HEK293 (cell line): ENCODE data around the gene SCGB1C1.

Experiments used
- CTCF ChIA-PET: fragments of 350-600 bp; formaldehyde crosslinking; extraction: SDS; loops from one replicate; lab custom pipeline; 2021; ENCODE audit warnings: antibody characterized with exemption; lab: Yijun Ruan, JAX
- POLR2A ChIA-PET: fragments of 300-600 bp; formaldehyde crosslinking; extraction: SDS; loops from one replicate; lab custom pipeline; 2020; ENCODE audit warnings: antibody characterized with exemption, inconsistent platforms; lab: Yijun Ruan, JAX
- H3K27ac ChIP-seq: fragments of 200-500 bp; sonication (Bioruptor generic); 2 replicates; pipeline ENCODE4 v1.5.1; 2014; ENCODE audit warnings: low read depth, low read length, control low read depth, inconsistent platforms; ENCODE audit errors: extremely low read depth
- H3K36me3 ChIP-seq, 2 experiments: fragments of 200-500 bp in 1 of 2; sonication (Bioruptor generic) in 1 of 2; 1 replicate in 1 of 2; 2 replicates in 1 of 2; pipeline ENCODE4 v1.5.1; 2014 to 2017; ENCODE audit warnings: inconsistent platforms in 2 of 2, low read length in 2 of 2; ENCODE audit not compliant: control insufficient read depth in 2 of 2, insufficient read depth in 1 of 2
- H3K4me1 ChIP-seq: fragments of 200-500 bp; sonication (Bioruptor generic); 2 replicates; pipeline ENCODE4 v1.5.1; 2014; ENCODE audit warnings: mild to moderate bottlenecking, low read length, inconsistent platforms; ENCODE audit not compliant: control insufficient read depth, insufficient read depth
- H3K4me3 ChIP-seq: 2 replicates; pipeline ENCODE4 v1.5.1; 2011; ENCODE audit warnings: low read depth, mild to moderate bottlenecking, control low read depth, low read length, moderate library complexity
- H3K9me3 ChIP-seq: fragments of 200-500 bp; sonication (Bioruptor generic); 2 replicates; pipeline ENCODE4 v1.5.1; 2014; ENCODE audit warnings: low read depth, low read length, inconsistent platforms; ENCODE audit not compliant: control insufficient read depth, insufficient read depth
- EGR2 ChIP-seq: fragments of 450-650 bp; formaldehyde crosslinking; IDR thresholded peaks from 2 replicates; pipeline ENCODE4 v1.5.1; 2016; ENCODE audit warnings: low read depth, missing biosample characterization, missing genetic modification characterization
- HIC1 ChIP-seq: fragments of 450-650 bp; formaldehyde crosslinking; IDR thresholded peaks from 2 replicates; pipeline ENCODE4 v1.5.1; 2016; ENCODE audit warnings: missing biosample characterization, missing genetic modification characterization
- HOXD13 ChIP-seq: sonication (generic); formaldehyde crosslinking; IDR thresholded peaks from 2 replicates; pipeline ENCODE4 v1.8.0; 2022; ENCODE audit warnings: missing genetic modification reagents, borderline replicate concordance
- KLF9 ChIP-seq: fragments of 450-650 bp; formaldehyde crosslinking; IDR thresholded peaks from 2 replicates; pipeline ENCODE4 v1.5.1; 2016; ENCODE audit warnings: missing biosample characterization, missing genetic modification characterization, low read depth
- MYNN ChIP-seq: fragments of 450-650 bp; formaldehyde crosslinking; IDR thresholded peaks from 2 replicates; pipeline ENCODE4 v1.5.1; 2016; ENCODE audit warnings: missing biosample characterization, missing genetic modification characterization, borderline replicate concordance
- ZBTB6 ChIP-seq: fragments of 450-650 bp; formaldehyde crosslinking; IDR thresholded peaks from 2 replicates; pipeline ENCODE4 v1.5.1; 2017; ENCODE audit warnings: missing biosample characterization, missing genetic modification characterization
- ZFHX2 ChIP-seq: fragments of 450-650 bp; formaldehyde crosslinking; conservative IDR thresholded peaks from 2 replicates; pipeline ENCODE4 v1.5.1; 2016; ENCODE audit warnings: missing biosample characterization, missing genetic modification characterization
- ZNF10 ChIP-seq: fragments of 450-650 bp; formaldehyde crosslinking; IDR thresholded peaks from 2 replicates; pipeline ENCODE4 v1.5.1; 2017; ENCODE audit warnings: missing biosample characterization, missing genetic modification characterization
- ZNF18 ChIP-seq: fragments of 450-650 bp; formaldehyde crosslinking; IDR thresholded peaks from 2 replicates; pipeline ENCODE4 v1.5.1; 2016; ENCODE audit warnings: missing biosample characterization, missing genetic modification characterization
- ZNF211 ChIP-seq: fragments of 450-650 bp; formaldehyde crosslinking; IDR thresholded peaks from 2 replicates; pipeline ENCODE4 v1.5.1; 2016; ENCODE audit warnings: low read depth, missing biosample characterization, missing genetic modification characterization
- ZNF24 ChIP-seq: fragments of 450-650 bp; formaldehyde crosslinking; IDR thresholded peaks from 2 replicates; pipeline ENCODE4 v1.5.1; 2016; ENCODE audit warnings: missing biosample characterization, missing genetic modification characterization
- ZNF280D ChIP-seq: fragments of 450-650 bp; formaldehyde crosslinking; IDR thresholded peaks from 2 replicates; pipeline ENCODE4 v1.5.1; 2016; ENCODE audit warnings: missing biosample characterization, missing genetic modification characterization
- ZNF391 ChIP-seq: fragments of 450-650 bp; formaldehyde crosslinking; IDR thresholded peaks from 2 replicates; pipeline ENCODE4 v1.5.1; 2016; ENCODE audit warnings: low read depth, missing biosample characterization, missing genetic modification characterization, borderline replicate concordance
- ZNF398 ChIP-seq: fragments of 450-650 bp; formaldehyde crosslinking; IDR thresholded peaks from 2 replicates; pipeline ENCODE4 v1.5.1; 2017; ENCODE audit warnings: missing biosample characterization, missing genetic modification characterization
- ZNF560 ChIP-seq: fragments of 450-650 bp; formaldehyde crosslinking; IDR thresholded peaks from 2 replicates; pipeline ENCODE4 v1.5.1; 2017; ENCODE audit warnings: missing biosample characterization, missing genetic modification characterization, borderline replicate concordance
- ZNF623 ChIP-seq: fragments of 450-650 bp; formaldehyde crosslinking; IDR thresholded peaks from 2 replicates; pipeline ENCODE4 v1.5.1; 2016; ENCODE audit warnings: missing biosample characterization, missing genetic modification characterization
- ZNF747 ChIP-seq: fragments of 450-650 bp; formaldehyde crosslinking; IDR thresholded peaks from 2 replicates; pipeline ENCODE4 v1.5.1; 2016; ENCODE audit warnings: missing biosample characterization, missing genetic modification characterization
- ZNF785 ChIP-seq: fragments of 450-650 bp; formaldehyde crosslinking; IDR thresholded peaks from 2 replicates; pipeline ENCODE4 v1.5.1; 2016; ENCODE audit warnings: missing biosample characterization, missing genetic modification characterization
- ZNF792 ChIP-seq: fragments of 450-650 bp; formaldehyde crosslinking; IDR thresholded peaks from 2 replicates; pipeline ENCODE4 v1.5.1; 2016; ENCODE audit warnings: missing biosample characterization, missing genetic modification characterization
- TF ChIP-seq, protein P1 (sequence below): fragments of 450-650 bp; formaldehyde crosslinking; IDR thresholded peaks from 2 replicates; pipeline ENCODE4 v1.5.1; 2016; ENCODE audit warnings: missing biosample characterization, missing genetic modification characterization, borderline replicate concordance
- TF ChIP-seq, protein P2 (sequence below): fragments of 450-650 bp; formaldehyde crosslinking; optimal IDR thresholded peaks from 2 replicates; pipeline ENCODE3; 2016; ENCODE audit warnings: missing biosample characterization, mild to moderate bottlenecking, missing genetic modification characterization

The SCGB1C1 gene

GRCh38 chr11:208917-209260 is 16.0 kb downstream of the SCGB1C1 start:
- no peaks in the 10 kb centered on the region for H3K9me3 ChIP-seq
- peak overlapping the region; percentile 83 for H3K4me3 ChIP-seq
- ChIA-PET POLR2A (interaction anchor here (0.7 to 2.5 kb wide), 5 partner anchors 8 to 320 kb away, joined by 3 to 12 read pairs (median 4); no protein-coding TSS in a partner anchor), CTCF (interaction anchor here (0.6 to 1.9 kb wide), 4 partner anchors 20 to 49 kb away, joined by 4 to 9 read pairs (median 6); no protein-coding TSS in a partner anchor)
- H3K27ac ChIP-seq: peak overlapping the region; percentile 4; the same call in 1 of the 2 replicates
- H3K4me1 ChIP-seq: no peaks in the 10 kb centered on the region
- H3K36me3 ChIP-seq: peaks cover 0 to 70% of the 10 kb centered on the region in 2 experiments; a peak in 1 of 3 replicates
- TF ChIP-seq ZNF18 (tag by site-specific recombination) (no peak), EGR2 (tag by site-specific recombination) (peak; percentile 61; the same call in 1 of the 2 replicates), ZNF391 (no peak), ZNF10 (no peak), HIC1 (0 out of 2 replicates have a peak, but pooled peaks have one; percentile 10), ZNF560 (tag by site-specific recombination) (no peak), ZFHX2 (peak; percentile 78), ZNF24 (no peak), ZNF398 (no peak), ZNF747 (tag by site-specific recombination) (no peak), KLF9 (peak; percentile 53; the same call in 1 of the 2 replicates), ZNF792 (no peak)
- TF ChIP-seq, protein P1, sequence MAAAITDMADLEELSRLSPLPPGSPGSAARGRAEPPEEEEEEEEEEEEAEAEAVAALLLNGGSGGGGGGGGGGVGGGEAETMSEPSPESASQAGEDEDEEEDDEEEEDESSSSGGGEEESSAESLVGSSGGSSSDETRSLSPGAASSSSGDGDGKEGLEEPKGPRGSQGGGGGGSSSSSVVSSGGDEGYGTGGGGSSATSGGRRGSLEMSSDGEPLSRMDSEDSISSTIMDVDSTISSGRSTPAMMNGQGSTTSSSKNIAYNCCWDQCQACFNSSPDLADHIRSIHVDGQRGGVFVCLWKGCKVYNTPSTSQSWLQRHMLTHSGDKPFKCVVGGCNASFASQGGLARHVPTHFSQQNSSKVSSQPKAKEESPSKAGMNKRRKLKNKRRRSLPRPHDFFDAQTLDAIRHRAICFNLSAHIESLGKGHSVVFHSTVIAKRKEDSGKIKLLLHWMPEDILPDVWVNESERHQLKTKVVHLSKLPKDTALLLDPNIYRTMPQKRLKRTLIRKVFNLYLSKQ: no peak
- TF ChIP-seq, protein P2, sequence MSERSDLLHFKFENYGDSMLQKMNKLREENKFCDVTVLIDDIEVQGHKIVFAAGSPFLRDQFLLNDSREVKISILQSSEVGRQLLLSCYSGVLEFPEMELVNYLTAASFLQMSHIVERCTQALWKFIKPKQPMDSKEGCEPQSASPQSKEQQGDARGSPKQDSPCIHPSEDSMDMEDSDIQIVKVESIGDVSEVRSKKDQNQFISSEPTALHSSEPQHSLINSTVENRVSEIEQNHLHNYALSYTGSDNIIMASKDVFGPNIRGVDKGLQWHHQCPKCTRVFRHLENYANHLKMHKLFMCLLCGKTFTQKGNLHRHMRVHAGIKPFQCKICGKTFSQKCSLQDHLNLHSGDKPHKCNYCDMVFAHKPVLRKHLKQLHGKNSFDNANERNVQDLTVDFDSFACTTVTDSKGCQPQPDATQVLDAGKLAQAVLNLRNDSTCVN (tag by site-specific recombination): peak; percentile 6

GRCh38 chr11:209275-210121 is 16.6 kb downstream of the SCGB1C1 start:
- CTCF ChIA-PET: interaction anchor here (0.6 to 1.3 kb wide), 3 partner anchors 20 to 49 kb away, joined by 4 to 9 read pairs (median 5); no protein-coding TSS in a partner anchor
- peak overlapping the region; percentile 83 for H3K4me3 ChIP-seq
- H3K27ac ChIP-seq: peak overlapping the region; percentile 4; the same call in 1 of the 2 replicates
- no peaks in the 10 kb centered on the region for H3K4me1 ChIP-seq
- no peaks in the 10 kb centered on the region for H3K9me3 ChIP-seq
- H3K36me3 ChIP-seq: peaks cover 0 to 70% of the 10 kb centered on the region in 2 experiments; a peak in 1 of 3 replicates
- POLR2A ChIA-PET: interaction anchor here (1.0 to 1.1 kb wide), 2 partner anchors 8 to 26 kb away, joined by 3 to 4 read pairs; no protein-coding TSS in a partner anchor
- TF ChIP-seq MYNN (tag by site-specific recombination) (no peak), ZNF623 (tag by site-specific recombination) (no peak), ZBTB6 (no peak), HOXD13 (CRISPR knock-in tag) (no peak), ZNF785 (tag by site-specific recombination) (no peak), ZNF211 (no peak), ZNF280D (tag by site-specific recombination) (no peak)
